Brain microvascular endothelial cell (primary cell): Measurements from ENCODE around the gene NFKBIE.

Experiments used
- DNase-seq: peaks from one replicate; pipeline ENCODE4 v3.0.0-alpha.2; 2020
- H3K27ac ChIP-seq: fragments of 250-450 bp; sonication (Bioruptor Pico); 2 replicates; pipeline ENCODE4 v1.5.1; 2020; ENCODE audit warnings: mild to moderate bottlenecking, moderate library complexity
- H3K27me3 ChIP-seq: fragments of 250-450 bp; sonication (Bioruptor Pico); replicated peaks from 2 replicates; pipeline ENCODE4 v1.5.1; 2020; ENCODE audit warnings: mild to moderate bottlenecking
- H3K36me3 ChIP-seq: fragments of 250-450 bp; sonication (Bioruptor Pico); replicated peaks from 2 replicates; pipeline ENCODE4 v1.5.1; 2020; ENCODE audit warnings: mild to moderate bottlenecking
- H3K4me3 ChIP-seq: 2 replicates; pipeline ENCODE4 v1.5.1; 2011; ENCODE audit warnings: low read depth, mild to moderate bottlenecking, control low read depth, low read length, moderate library complexity
- in situ Hi-C: cut with HindIII; loops from 2 replicates; pipeline ENCODE4 v1.10.0; 2017; ENCODE audit warnings: low sequenced_read_pairs, low pct_ligation_motif_present
- TF ChIP-seq, protein P1 (sequence below): IDR thresholded peaks from 2 replicates; pipeline ENCODE4 v1.5.1; 2011; ENCODE audit warnings: low read depth, mild to moderate bottlenecking, moderate library complexity, low read length, control low read depth, inconsistent platforms; ENCODE audit errors: missing control alignments

The NFKBIE gene

DNA sequence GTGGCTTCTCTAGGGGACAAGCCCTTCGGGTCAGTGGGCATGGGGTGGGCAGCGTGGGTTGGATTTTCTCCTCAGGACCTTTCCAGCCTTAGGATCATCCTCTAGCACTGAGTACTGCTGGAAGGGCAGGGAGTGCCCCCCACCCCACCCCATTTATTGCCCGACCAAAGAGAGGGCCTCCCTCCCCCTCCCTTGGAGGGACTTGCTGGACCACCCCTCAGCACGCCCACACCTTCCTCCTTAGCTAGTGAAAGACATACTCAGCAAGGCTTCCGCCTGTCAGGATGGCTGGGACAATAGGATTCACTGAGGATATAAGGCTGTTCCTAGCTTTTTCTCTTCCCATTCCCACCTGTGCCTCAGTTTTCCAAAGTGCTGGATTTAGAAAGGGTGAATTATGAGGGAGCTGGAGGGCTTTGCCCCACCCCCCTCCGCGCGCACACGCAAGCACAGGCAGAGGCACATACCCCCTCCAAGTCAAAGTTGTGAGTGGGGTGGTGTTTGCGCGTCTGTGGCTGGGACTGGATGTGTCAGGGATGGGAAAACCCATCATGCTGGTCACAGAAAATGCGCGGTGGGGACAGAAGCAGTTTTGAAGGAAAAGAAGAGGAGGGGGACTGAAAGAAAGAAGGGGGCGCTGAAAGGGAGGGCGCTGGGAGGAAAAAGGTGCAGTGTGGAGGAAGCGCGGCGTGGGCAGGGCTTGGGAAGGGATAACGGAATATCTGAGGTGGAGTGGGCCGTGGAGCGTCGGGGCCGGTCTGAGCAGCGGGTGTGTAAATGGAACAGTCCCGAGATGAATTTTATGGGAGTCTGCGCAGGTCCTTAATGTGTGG, 42.6 kb downstream of the NFKBIE start:
- H3K4me3 ChIP-seq = peak overlapping the region; percentile 51
- no peak for DNase-seq
- TF ChIP-seq, protein P1, sequence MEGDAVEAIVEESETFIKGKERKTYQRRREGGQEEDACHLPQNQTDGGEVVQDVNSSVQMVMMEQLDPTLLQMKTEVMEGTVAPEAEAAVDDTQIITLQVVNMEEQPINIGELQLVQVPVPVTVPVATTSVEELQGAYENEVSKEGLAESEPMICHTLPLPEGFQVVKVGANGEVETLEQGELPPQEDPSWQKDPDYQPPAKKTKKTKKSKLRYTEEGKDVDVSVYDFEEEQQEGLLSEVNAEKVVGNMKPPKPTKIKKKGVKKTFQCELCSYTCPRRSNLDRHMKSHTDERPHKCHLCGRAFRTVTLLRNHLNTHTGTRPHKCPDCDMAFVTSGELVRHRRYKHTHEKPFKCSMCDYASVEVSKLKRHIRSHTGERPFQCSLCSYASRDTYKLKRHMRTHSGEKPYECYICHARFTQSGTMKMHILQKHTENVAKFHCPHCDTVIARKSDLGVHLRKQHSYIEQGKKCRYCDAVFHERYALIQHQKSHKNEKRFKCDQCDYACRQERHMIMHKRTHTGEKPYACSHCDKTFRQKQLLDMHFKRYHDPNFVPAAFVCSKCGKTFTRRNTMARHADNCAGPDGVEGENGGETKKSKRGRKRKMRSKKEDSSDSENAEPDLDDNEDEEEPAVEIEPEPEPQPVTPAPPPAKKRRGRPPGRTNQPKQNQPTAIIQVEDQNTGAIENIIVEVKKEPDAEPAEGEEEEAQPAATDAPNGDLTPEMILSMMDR = no peak
- no peaks in the 10 kb centered on the region for H3K27me3 ChIP-seq
- H3K36me3 ChIP-seq = no peaks in the 10 kb centered on the region
- H3K27ac ChIP-seq = no peak overlapping the region
- in situ Hi-C loops = no loop called here

DNA sequence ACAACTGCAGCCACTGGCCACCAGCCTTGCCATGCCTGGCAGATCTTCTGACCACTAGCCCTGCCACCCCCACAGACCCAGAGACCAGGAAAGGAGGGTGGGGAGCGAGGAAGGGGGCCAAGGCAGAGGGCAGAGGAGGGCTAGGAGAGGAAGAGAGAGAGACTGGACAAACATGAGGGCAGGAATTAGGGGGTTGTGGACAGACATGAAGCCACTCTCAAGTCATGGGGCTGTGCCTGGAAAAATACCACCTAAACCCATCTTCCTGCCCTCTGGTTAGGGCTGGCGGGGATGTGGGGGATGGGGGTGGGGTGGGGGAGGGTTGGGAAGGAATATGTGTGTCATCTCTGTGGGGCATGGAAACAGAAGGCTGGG, 43.4 kb downstream of the NFKBIE start:
- H3K4me3 ChIP-seq = no peak overlapping the region
- TF ChIP-seq, protein P1 = no peak
- in situ Hi-C loops = no loop called here

DNA sequence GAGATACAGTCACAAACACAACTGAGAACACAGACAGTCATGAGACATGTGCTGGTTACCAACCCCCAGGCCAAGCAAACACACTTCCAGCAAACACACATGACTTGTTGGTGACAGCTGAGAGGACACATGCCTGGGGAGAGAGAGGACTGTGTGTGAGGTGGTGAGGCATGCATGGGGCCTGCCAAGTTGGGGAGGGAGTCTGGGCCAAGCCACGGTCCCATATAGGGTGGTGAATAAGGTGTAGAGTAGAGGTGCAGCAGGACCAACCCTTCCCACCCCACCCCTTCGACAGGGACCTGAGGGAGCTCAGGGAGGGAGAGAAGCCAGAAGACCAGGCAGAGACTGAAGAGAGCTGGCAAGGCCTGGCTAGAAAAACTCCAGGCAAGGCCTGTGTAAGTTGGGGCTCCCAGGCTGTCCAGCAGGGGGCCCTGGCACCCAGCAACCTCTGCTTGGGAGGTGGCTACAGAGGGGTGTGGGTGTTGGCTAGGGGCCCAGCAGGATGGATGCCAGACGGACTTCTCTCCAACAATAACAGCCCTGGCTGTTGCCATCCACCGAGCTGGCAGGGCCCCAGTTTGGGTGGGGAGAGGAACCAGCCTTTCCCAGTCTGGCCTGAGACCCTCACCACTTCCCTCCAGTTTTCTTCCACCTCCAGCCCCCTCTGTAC, 43.9 kb downstream of the NFKBIE start:
- Histone ChIP-seq H3K27me3 (no peaks in the 10 kb centered on the region), H3K36me3 (no peaks in the 10 kb centered on the region), H3K4me3 (no peak overlapping the region), H3K27ac (no peak overlapping the region)
- peak; percentile 58 for DNase-seq
- in situ Hi-C loops = no loop called here
- TF ChIP-seq, protein P1 = peak; percentile 91

More for the DNA sequence above, 43.4 kb downstream of the NFKBIE start:
- Histone ChIP-seq H3K27ac (no peak overlapping the region), H3K27me3 (no peaks in the 10 kb centered on the region), H3K36me3 (no peaks in the 10 kb centered on the region)
- DNase-seq = no peak

DNA sequence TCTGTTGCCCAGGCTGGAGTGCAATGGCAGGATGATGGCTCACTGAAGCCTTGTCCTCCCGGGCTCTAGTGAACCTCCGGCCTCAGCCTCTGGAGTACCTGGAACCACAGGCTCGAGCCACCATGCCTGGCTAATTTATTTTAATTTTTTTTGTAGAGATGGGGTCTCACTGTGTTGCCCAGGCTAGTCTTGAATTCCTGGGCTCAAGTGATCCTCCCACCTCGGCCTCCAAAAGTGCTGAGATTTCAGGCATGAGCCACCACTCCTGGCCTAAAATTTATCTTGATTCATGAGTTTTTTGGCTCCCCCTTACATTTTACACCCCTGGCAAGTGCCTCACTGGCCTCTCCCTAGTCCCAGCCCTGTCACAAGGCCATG, 44.4 kb downstream of the NFKBIE start:
- TF ChIP-seq, protein P1 = no peak
- no peaks in the 10 kb centered on the region for H3K36me3 ChIP-seq
- H3K27ac ChIP-seq = no peak overlapping the region
- in situ Hi-C loops = no loop called here
- DNase-seq = no peak
- no peaks in the 10 kb centered on the region for H3K27me3 ChIP-seq
- no peak overlapping the region for H3K4me3 ChIP-seq

DNA sequence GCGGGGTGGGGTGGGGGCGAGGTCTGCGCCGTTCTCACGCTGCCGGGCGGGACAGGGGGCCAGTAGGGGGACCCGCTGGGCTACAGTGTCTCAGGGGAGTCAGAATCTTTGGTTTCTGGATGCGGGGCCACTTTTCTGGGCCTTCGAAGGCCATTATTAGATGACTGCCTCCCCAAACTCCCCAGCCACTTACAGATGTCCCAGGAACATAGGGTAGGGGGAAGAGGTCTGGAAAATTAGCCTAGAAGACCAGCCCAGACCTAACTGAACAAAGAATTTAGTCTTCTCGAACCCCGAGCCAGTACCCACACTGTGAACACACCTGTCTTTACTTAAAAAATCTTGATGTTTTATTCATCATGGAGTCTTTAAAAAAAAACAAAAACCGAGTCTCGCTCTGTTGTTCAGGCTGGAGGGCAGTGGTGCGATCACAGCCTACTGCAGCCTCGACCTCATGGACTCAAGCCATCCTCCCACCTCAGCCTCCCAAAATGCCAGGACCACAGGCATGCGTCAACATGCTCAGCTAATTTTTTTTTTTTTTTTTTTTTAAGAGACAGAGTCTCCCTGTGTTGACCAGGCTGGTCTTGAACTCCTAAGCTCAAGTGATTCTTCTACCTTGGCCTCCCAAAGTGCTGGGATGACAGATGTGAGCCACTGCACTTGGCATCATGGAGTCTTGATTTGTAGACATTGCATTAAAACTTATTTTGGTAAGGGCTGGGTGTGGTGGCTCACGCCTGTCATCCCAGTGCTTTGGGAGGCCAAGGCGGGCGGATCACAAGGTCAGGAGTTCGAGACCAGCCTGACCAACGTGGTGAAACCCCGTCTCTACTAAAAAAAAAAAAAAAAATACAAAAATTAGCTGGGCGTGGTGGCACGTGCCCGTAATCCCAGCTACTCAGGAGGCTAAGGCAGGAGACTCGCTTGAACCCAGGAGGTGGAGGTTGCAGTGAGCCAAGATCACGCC, 45.3 kb downstream of the NFKBIE start:
- in situ Hi-C loops = no loop called here
- peak overlapping the region; percentile 1 for H3K4me3 ChIP-seq
- TF ChIP-seq, protein P1 = no peak
- no peaks in the 10 kb centered on the region for H3K36me3 ChIP-seq
- no peak overlapping the region for H3K27ac ChIP-seq
- H3K27me3 ChIP-seq = no peaks in the 10 kb centered on the region
- no peak for DNase-seq
